Measurements from ENCODE around the gene ZNF467.

ZNF467 gene

GRCh38 chr7:149783386-149784250, 10.2 kb upstream of the ZNF467 start:
- TF ChIP-seq CTCF (IDR thresholded peaks at IDR 0.05; ENCODE audit: insufficient read depth, low read depth, low read length, missing control alignments) = no peak
- DNase-seq (ENCODE audit: low read depth) = no peak
- no peak overlapping the region for H3K4me3 ChIP-seq (ENCODE audit: low read depth, low read length)

GRCh38 chr7:149782682-149783345, 9.4 kb upstream of the ZNF467 start:
- H3K4me3 ChIP-seq (ENCODE audit: low read depth, low read length) = no peak overlapping the region
- TF ChIP-seq CTCF (IDR thresholded peaks at IDR 0.05; ENCODE audit: insufficient read depth, low read depth, low read length, missing control alignments) = no peak
- DNase-seq (ENCODE audit: low read depth) = no peak

- no peak for TF ChIP-seq CTCF (IDR thresholded peaks at IDR 0.05; ENCODE audit: insufficient read depth, low read depth, low read length, missing control alignments)
- H3K4me3 ChIP-seq (ENCODE audit: low read depth, low read length) = no peak overlapping the region
- no peak for DNase-seq (ENCODE audit: low read depth)
Measured at GRCh38 chr7:149781921-149782320, 8.5 kb upstream of the ZNF467 start.

- no peak for TF ChIP-seq CTCF (IDR thresholded peaks at IDR 0.05; ENCODE audit: insufficient read depth, low read depth, low read length, missing control alignments)
- peak; percentile 10 for DNase-seq (ENCODE audit: low read depth)
- H3K4me3 ChIP-seq (ENCODE audit: low read depth, low read length) = no peak overlapping the region
Measured at GRCh38 chr7:149780636-149781419, 7.4 kb upstream of the ZNF467 start.

- H3K4me3 ChIP-seq (ENCODE audit: low read depth, low read length) = no peak overlapping the region
- DNase-seq (ENCODE audit: low read depth) = no peak
- no peak for TF ChIP-seq CTCF (IDR thresholded peaks at IDR 0.05; ENCODE audit: insufficient read depth, low read depth, low read length, missing control alignments)
Measured at GRCh38 chr7:149780056-149780455, 6.7 kb upstream of the ZNF467 start.

GRCh38 chr7:149779502-149779805, 6.1 kb upstream of the ZNF467 start:
- no peak for DNase-seq (ENCODE audit: low read depth)
- H3K4me3 ChIP-seq (ENCODE audit: low read depth, low read length) = no peak overlapping the region
- no peak for TF ChIP-seq CTCF (IDR thresholded peaks at IDR 0.05; ENCODE audit: insufficient read depth, low read depth, low read length, missing control alignments)

Measured in GM12865 (cell line).